ENCODE measurements around the gene RASGEF1C.
"Not testable (repeated sequence)": the region's sequence is repeated elsewhere in the genome, so short reads cannot be mapped to it uniquely, and the experiment has no call there.

The RASGEF1C gene

GRCh38 chr5:180135967-180136629 is 72.9 kb downstream of the RASGEF1C start:
- no peak for DNase-seq (ENCODE audit: low spot score)

DNA sequence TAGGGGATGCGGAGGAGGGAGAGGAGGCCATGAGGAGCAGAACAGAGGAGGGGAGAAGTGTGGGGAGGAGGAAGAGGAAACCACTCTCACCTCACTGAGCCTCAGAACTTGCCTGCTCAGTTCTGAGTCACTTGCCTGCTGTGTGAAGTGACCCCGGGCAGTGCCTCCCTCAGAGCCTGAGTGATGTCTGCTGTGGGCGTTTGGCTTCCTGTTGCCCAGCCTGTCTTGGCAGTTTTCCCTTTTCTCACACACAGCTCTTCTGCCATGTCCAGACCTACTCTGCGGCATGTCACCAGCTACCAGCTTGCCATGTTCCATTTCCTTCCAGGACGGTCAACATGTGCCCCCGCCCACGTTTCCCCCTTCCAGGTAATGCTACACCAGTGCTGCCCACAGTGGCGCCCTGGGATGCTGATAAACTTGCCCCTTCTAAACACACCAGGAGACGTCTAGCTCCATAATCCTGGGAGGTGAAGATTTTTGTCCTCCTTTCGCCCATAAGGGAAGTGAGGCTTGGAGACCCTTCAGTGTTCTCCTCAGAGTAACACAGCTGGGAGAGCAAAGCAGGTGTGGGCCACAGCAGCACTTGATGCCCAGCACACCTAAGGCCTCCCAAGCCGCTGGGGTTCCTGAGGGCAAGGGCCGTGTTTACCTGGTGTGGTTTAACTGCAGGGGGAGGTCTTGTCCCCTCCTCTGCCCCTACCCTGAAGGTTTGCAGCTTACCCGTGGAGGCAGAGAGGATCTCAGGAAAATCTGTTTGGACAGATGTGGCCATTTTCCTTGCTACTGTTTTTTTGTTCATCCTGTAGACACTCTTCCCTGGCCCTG is 73.7 kb downstream of the RASGEF1C start:
- DNase-seq (ENCODE audit: low spot score) = no peak

DNA sequence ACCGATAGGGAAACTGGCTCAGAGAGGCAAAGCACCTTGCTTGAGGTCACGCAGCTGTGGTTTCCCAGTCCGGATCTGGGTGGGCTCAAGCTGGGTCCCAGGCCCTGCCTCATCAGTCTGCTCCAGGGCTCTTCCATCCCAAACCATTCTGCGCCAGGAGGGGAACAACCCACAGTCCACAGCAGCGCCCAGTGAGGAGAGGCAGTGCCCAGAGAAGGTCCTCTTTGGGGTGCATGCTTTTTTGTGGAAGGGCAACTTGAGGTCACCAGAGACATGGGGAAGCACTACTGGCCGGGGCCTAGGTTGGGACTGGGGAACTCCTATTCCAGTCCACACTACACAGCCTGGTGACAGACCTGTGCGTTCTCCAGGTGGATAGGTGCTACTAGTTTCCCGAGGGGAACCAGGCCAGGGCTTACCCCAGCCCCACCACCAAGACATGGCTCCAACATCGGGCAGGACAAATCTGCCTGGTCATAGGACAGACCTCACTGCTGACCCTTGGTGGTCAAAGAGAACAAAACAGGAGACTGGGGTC is 75.0 kb downstream of the RASGEF1C start:
- DNase-seq (ENCODE audit: low spot score) = no peak

- no peak for DNase-seq (ENCODE audit: low spot score)
These were observed 75.5 kb downstream of the RASGEF1C start for GRCh38 chr5:180133551-180133950.

- no peak for DNase-seq (ENCODE audit: low spot score)
These were observed 76.0 kb downstream of the RASGEF1C start for GRCh38 chr5:180133060-180133459.

GRCh38 chr5:180130876-180131740 is 77.9 kb downstream of the RASGEF1C start:
- DNase-seq (ENCODE audit: low spot score) = no peak

- no peak for DNase-seq (ENCODE audit: low spot score)
These were observed 78.6 kb downstream of the RASGEF1C start for GRCh38 chr5:180130291-180130869.

GRCh38 chr5:180129291-180130190 is 79.5 kb downstream of the RASGEF1C start:
- no peak for DNase-seq (ENCODE audit: low spot score)

GRCh38 chr5:180128671-180129261 is 80.2 kb downstream of the RASGEF1C start:
- no peak for DNase-seq (ENCODE audit: low spot score)

DNA sequence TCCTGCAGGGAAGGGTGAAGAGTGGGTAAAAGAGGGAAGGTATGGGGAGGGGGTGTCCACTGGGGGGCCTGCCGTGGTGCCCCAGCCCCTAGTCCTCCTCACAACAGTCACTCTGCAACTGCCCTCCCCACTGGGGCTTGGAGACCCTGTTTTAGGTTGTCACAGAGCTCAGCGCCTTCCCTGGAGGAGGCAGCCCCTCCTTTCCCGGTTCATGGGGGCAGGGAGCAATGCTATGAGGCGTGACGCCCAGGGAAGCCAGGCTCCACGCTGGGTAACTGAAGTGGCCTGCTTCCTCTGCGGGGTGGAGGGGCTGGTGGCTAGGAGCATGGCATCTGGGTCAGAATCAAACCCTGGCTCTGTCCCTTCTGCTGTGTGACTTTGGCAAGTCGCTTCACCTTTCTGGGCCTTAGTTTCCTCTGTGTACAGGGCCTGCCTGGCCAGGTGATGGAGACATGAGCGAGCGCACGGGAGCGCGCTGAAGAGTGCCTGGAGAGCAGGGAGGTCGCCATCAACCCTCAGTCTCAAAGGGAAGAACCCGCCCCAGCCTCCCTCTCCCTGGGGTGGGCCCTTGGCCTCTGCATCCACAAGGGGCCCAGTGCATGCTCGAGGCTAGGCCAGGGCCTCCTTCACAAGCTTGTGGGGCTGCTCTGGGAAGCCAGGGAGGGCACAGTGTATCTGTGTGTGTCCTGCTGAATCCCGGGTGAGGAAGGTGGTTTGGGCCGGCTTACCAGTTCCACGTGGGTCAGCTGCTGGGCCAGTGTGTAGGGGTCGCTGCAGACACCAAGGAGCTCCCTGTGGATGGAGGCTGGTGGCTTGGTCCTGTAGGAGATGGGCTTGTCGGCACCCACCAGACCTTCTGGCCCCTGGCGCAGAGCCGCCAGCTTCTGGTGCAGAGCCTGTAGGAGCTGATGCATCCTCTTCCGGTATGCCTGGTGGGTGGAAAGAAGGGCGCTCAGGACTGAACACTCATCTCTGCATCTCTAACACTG is 81.0 kb downstream of the RASGEF1C start:
- no peak for DNase-seq (ENCODE audit: low spot score)

DNA sequence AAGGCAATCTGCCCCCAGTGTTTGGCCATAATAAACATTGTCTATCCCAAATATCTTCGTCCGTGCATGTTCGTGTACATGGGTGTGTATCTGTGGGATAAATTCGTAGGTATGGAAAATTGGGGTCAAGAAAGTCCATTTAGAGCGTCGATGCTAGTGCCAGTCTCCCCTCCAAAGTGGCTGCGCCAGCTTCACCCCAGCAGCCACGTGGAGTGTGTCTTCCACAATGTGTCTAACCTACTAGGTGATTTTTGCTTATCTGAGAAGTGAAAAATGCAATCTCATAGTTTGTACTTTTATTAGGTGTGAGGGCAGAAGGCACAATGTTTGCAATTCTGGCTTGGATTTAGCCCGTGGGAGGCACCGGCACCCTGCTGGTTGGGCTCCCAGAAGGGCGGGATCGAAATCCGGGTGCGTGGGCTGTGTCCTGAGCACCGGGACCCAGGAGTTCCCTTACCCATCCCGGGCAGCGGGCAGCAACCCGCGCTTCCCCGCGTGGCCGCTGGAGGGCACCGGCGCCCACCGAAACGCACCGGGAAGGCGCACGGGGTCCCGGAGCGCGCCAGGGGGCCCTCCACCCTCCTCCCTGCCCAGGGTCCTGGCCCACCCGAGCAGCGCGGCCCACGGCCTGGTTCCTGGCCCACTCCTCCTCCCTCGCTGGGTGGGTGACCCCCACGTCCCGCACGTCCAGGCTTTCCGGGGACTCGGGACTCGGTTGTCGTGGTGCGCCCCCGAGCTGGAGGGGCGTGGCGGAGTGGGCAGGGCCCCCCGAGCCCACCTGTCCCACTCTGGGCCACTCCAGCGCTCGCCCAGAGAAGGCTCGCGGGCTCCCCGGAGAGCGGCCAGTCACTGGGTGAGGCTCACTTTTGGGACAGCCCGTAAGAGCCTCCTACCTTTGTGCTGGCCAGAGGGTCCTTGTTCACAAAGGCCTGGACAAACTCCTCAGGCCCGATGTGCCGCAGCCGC is 82.0 kb downstream of the RASGEF1C start:
- peak; percentile 91 for DNase-seq (ENCODE audit: low spot score)

DNA sequence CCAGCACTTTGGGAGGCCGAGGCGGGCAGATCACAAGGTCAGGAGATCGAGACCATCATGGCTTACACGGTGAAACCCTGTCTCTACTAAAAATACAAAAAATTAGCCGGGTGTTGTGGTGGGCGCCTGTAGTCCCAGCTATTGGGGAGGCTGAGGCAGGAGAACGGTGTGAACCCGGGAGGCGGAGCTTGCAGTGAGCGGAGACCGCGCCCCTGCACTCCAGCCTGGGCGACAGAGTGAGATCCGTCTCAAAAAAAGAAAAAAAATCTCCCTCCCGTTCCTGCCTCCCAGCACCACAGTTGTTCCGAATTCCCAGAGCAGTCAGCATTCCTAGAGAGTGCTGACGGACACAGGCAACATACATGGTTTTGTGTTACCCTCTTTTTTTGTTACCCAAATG is 82.9 kb downstream of the RASGEF1C start:
- DNase-seq (ENCODE audit: low spot score) = peak; percentile 3

DNA sequence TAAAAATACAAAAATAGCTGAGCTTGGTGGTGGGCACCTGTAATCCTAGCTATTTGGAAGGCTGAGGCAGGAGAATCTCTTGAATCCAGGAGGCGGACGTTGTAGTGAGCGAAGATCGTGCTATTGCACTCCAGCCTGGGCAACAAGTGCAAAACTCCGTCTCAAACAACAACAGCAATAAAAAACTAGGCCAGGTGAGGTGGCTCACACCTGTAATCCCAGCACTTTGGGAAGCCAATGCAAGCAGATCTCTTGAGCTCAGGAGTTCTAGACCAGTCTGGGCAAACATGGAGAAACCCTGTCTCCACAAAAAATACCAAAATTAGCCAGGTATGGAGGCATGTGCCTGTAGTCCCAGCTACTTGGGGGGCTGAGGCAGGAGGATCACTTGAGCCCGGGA is 84.3 kb downstream of the RASGEF1C start:
- not testable (repeated sequence) for DNase-seq (ENCODE audit: low spot score)

DNA sequence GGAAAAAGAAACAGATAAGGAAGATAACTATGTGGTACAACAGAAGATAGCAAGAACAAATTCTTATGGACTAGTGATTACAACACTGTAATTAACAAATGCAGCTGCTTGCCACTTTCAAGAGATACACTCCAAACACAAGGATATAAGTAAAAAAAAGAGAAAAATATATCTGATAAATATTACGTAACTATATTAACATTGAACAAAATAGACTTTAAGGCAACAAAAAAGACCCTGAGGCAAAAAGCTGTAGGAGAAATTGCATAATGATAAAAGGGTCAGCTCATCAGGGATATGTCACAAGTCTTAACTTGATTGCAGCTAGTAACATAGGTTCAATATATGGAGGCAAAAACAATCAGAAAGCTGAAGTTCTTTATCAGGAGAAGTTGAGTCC is 86.1 kb downstream of the RASGEF1C start:
- DNase-seq (ENCODE audit: low spot score) = no peak

GRCh38 chr5:180121826-180122413 is 87.1 kb downstream of the RASGEF1C start:
- no peak for DNase-seq (ENCODE audit: low spot score)

DNA sequence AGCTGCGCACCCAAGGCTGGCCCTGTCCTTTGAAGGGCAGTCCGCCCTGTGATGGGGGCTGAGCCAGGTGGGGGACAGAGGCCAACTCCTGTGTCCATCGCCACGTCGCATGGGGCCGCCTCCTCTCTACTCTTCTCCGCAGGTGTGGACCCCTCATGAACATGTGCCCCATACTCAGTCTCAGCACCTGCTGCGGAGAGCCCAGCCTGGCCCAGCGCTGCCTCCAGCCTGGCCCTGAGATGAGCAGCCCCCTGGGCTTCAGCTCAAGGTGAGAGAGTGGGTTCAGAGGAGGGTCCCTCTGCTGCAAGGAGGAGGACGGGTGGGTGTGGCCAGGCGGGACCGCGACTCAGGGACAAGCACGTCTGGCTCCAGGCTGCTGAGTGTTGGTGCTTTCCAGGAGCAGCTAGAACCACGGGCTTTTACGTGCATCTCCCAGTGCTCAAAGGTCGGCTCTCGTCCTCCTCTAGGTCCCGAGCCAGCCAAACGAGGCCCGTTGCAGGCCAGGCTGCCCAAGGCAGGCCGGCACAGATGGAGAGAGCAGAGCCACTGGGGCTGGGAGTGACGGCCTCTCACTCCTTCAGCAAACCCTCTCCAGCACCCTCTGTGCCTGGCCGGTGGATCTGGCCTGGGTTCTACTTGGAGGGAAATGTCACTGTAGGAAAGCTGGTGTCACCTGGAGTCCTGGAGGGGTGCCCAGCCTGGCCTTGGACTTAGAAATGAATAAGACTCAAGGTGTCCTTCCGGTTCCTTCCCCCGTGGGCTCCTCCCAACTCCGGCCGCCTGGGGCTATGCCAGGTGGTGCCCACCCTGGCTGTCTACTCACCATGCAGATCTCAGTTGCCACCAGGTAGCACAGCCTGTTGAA is 88.5 kb downstream of the RASGEF1C start:
- DNase-seq (ENCODE audit: low spot score) = no peak

GRCh38 chr5:180119903-180120236 is 89.1 kb downstream of the RASGEF1C start:
- no peak for DNase-seq (ENCODE audit: low spot score)

Data from iPS-NIHi11 (cell line).